HEK293T (cell line): ENCODE data around the gene OR5H14.

Source experiments
- ARNT ChIP-seq: fragments of 450-650 bp; IDR thresholded peaks from 2 replicates; pipeline ENCODE4 v1.6.1; 2017; ENCODE audit warnings: mild to moderate bottlenecking
- BHLHE40 ChIP-seq: fragments of 450-650 bp; IDR thresholded peaks from 2 replicates; pipeline ENCODE4 v1.6.1; 2016; ENCODE audit warnings: mild to moderate bottlenecking, moderate library complexity, borderline replicate concordance
- CTBP1 ChIP-seq: fragments of 450-650 bp; IDR thresholded peaks from 2 replicates; pipeline ENCODE4 v1.6.1; 2016; ENCODE audit warnings: borderline replicate concordance
- ELF4 ChIP-seq: fragments of 450-650 bp; IDR thresholded peaks from 2 replicates; pipeline ENCODE4 v1.6.1; 2017; ENCODE audit warnings: antibody characterized with exemption
- FOXA1 ChIP-seq: fragments of 450-650 bp; IDR thresholded peaks from 2 replicates; pipeline ENCODE4 v1.6.1; 2016; ENCODE audit warnings: mild to moderate bottlenecking
- FOXM1 ChIP-seq: fragments of 450-650 bp; IDR thresholded peaks from 2 replicates; pipeline ENCODE4 v1.6.1; 2017; ENCODE audit warnings: mild to moderate bottlenecking, borderline replicate concordance
- L3MBTL2 ChIP-seq: fragments of 450-650 bp; conservative IDR thresholded peaks from 2 replicates; pipeline ENCODE4 v1.6.1; 2016; ENCODE audit warnings: mild to moderate bottlenecking
- PKNOX1 ChIP-seq: fragments of 450-650 bp; IDR thresholded peaks from 2 replicates; pipeline ENCODE4 v1.6.1; 2016
- SP1 ChIP-seq: fragments of 450-650 bp; IDR thresholded peaks from 2 replicates; pipeline ENCODE4 v1.6.1; 2017

GRCh38 chr3:98182196-98182595 lies 34.9 kb downstream of the OR5H14 start:
- TF ChIP-seq PKNOX1: no peak
- no peak for TF ChIP-seq SP1
- TF ChIP-seq ARNT: no peak
- no peak for TF ChIP-seq FOXA1
- TF ChIP-seq CTBP1: no peak
- TF ChIP-seq BHLHE40: no peak
- TF ChIP-seq FOXM1: no peak
- no peak for TF ChIP-seq ELF4
- no peak for TF ChIP-seq L3MBTL2
